ENCODE results near the gene COL9A1.
"Not testable (repeated sequence)": the region's sequence is repeated elsewhere in the genome, so short reads cannot be mapped to it uniquely, and the experiment has no call there.

COL9A1 gene

DNA sequence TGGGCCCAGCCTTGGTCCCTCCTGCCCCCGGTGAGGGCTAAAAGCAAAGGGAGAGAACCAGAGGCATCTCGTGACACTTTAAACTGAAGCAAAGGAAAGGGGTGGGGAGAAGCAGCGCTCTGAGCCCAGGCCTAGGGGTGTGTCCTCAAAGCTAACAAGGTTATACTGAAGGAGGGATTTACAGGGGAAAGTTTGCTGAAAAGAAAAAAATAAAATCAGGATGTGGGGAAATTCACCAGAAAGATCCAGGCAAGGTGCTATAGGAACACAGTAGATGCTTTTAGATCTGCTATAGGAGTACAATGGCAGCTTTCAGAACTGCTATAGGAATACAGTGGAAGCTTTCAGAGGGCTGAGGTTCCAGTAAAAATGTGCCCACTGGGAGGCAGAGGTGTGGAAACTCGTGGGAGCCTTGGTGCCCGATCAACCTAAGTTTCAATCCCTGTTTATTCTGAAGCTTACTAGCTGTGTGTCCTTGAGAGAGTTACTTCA, at the start of gene COL9A1:
COL9A1 (minus strand) TSS at position 51 of the 492 bp plus-strand sequence. CDS start 160 bp downstream, outside the sequence.
- DNase-seq (ENCODE audit: low spot score in 2 of 2): no peak
- Mint-ChIP-seq H3K27ac (no peak within 1 kb of the TSS), H3K4me1 (no peaks in the 10 kb centered on the region), H3K36me3 (no peaks in the 10 kb centered on the region), H3K27me3 (peaks cover 13% of the 10 kb centered on the region), H3K9me3 (no peaks in the 10 kb centered on the region), H3K4me3 (no peak within 1 kb of the TSS)
- no peak for ATAC-seq (ENCODE audit: low read depth)

DNA sequence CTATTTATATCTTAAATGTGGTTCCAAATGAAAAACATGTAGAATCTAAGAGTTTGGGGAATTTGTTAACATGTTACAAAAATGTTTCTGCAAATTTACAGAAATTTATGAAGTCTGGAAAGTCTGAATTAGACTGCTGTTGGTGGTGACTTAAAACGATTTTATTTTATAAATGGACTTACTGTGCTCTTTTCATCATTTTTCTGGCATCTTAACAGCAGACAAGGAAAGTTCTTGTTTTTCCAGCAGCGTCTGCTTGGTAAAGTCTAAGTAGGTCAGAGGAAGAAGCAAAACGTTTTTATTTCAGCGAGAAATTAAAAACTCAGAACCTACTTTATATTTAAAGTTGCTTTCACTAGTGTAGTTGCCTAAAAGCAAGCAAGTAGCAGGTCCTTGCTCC, 48.6 kb upstream of the COL9A1 start:
- Mint-ChIP-seq H3K36me3 (no peaks in the 10 kb centered on the region), H3K27ac (no peak overlapping the region), H3K4me1 (no peaks in the 10 kb centered on the region), H3K27me3 (peaks cover 5% of the 10 kb centered on the region), H3K9me3 (no peaks in the 10 kb centered on the region), H3K4me3 (no peak overlapping the region)
- no peak for DNase-seq (ENCODE audit: low spot score in 2 of 2)
- no peak for ATAC-seq (ENCODE audit: low read depth)

DNA sequence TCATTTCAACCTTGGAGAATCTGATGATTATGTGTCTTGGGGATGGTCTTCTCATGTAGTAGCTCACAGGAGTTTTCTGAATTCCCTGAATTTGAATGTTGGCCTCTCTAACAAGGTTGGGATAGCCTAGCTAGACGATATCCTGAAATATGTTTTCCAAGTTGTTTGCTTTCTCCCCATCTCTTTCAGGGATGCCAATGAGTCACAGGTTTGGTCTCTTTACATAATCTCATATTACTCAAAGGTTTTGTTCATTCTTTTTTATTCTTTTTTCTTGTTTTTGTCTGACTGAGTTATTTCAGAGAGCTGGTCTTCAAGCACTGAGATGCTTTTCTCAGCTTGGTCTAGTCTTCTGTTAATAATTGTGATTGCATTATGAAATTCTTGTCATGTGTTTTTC, 42.7 kb upstream of the COL9A1 start:
- H3K4me1 Mint-ChIP-seq: no peaks in the 10 kb centered on the region
- H3K27me3 Mint-ChIP-seq: peaks cover 14% of the 10 kb centered on the region
- DNase-seq (ENCODE audit: low spot score in 2 of 2) (no peak), ATAC-seq (ENCODE audit: low read depth) (no peak)
- no peaks in the 10 kb centered on the region for H3K9me3 Mint-ChIP-seq
- H3K36me3 Mint-ChIP-seq: no peaks in the 10 kb centered on the region
- H3K27ac Mint-ChIP-seq: no peak overlapping the region
- H3K4me3 Mint-ChIP-seq: no peak overlapping the region

DNA sequence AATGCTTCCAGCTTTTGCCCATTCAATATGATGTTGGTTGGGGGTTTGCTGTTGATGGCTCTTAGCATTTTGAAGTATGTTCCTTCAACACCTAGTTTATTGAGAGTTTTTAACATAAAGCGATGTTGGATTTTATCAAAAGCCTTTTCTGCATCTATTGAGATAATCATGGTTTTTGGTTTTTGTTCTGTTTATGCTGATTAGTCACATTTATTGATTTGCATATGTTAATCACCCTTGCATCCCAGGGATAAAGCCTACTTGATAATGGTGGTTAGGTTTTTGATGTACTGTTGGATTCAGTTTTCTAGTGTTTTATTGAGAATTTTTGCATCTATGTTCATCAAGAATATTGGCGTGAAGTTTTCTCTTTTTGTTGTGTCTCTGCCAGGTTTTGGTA, 40.4 kb upstream of the COL9A1 start:
- Mint-ChIP-seq H3K27ac (no peak overlapping the region), H3K36me3 (no peaks in the 10 kb centered on the region), H3K9me3 (no peaks in the 10 kb centered on the region), H3K4me3 (no peak overlapping the region), H3K4me1 (no peaks in the 10 kb centered on the region), H3K27me3 (peaks cover 15% of the 10 kb centered on the region)
- ATAC-seq (ENCODE audit: low read depth) (no peak), DNase-seq (ENCODE audit: low spot score in 2 of 2) (no peak)

DNA sequence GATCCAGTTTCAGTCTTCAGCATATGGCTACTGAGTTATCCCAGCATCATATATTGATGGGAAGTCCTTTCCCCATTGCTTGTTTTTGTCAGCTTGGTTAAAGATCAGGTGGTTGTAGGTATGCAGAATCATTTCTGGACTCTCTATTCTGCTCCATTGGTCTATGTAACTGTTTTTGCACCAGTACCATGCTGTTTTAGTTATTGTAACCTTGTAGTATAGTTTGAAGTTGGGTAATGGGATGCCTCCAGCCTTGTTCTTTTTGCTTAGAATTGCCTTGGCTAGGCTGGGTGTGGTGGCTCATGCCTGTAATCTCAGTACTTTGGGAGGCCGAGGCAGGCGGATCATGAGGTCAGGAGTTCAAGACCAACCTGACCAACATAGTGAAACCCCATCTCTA, 36.9 kb upstream of the COL9A1 start:
- H3K27me3 Mint-ChIP-seq: peaks cover 12% of the 10 kb centered on the region
- not testable (repeated sequence) for H3K4me3 Mint-ChIP-seq; H3K27ac Mint-ChIP-seq; H3K4me1 Mint-ChIP-seq; H3K36me3 Mint-ChIP-seq; H3K9me3 Mint-ChIP-seq; ATAC-seq (ENCODE audit: low read depth); DNase-seq (ENCODE audit: low spot score in 2 of 2)

DNA sequence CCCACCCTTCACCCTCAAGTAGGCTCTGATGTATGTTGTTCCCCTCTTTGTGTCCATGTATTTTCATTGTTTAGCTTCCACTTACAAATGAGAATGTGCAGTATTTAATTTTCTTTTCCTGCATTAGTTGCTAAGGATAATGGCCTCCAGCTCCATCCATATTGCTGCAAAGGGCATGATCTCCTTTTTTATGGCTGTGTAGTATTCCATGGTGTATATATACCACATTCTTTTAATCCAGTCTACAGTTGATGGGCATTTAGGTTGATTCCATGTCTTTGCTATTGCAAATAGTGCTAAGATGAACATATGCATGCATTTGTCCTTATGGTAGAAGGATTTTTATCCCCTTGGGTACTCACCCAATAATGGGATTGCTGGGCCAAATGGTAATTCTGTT, 35.9 kb upstream of the COL9A1 start:
- Mint-ChIP-seq H3K27ac (no peak overlapping the region), H3K27me3 (peaks cover 11% of the 10 kb centered on the region), H3K9me3 (peaks cover 3% of the 10 kb centered on the region), H3K36me3 (no peaks in the 10 kb centered on the region), H3K4me1 (no peaks in the 10 kb centered on the region), H3K4me3 (no peak overlapping the region)
- DNase-seq (ENCODE audit: low spot score in 2 of 2) (no peak), ATAC-seq (ENCODE audit: low read depth) (no peak)

DNA sequence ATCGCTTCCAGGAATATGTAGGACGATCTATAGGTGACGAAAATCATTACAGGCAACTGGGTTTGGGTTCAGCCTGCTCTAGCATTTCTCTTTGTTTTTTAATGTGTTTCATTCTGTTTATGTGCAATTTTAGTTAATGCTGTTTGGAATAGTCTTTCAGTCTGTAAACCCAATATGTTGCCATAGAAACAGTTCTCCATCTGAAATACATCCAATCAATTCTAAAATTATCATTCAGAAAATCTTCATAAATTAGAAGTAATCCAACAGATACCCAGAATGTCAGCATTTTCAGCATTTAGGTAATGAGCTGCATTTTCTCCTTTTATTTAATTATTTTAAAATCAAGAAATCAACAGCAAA, 34.8 kb upstream of the COL9A1 start:
- DNase-seq (ENCODE audit: low spot score in 2 of 2) (no peak), ATAC-seq (ENCODE audit: low read depth) (no peak)
- H3K4me1 Mint-ChIP-seq: no peaks in the 10 kb centered on the region
- peaks cover 8% of the 10 kb centered on the region for H3K9me3 Mint-ChIP-seq
- no peak overlapping the region for H3K27ac Mint-ChIP-seq
- no peaks in the 10 kb centered on the region for H3K36me3 Mint-ChIP-seq
- H3K27me3 Mint-ChIP-seq: peaks cover 11% of the 10 kb centered on the region
- H3K4me3 Mint-ChIP-seq: no peak overlapping the region

DNA sequence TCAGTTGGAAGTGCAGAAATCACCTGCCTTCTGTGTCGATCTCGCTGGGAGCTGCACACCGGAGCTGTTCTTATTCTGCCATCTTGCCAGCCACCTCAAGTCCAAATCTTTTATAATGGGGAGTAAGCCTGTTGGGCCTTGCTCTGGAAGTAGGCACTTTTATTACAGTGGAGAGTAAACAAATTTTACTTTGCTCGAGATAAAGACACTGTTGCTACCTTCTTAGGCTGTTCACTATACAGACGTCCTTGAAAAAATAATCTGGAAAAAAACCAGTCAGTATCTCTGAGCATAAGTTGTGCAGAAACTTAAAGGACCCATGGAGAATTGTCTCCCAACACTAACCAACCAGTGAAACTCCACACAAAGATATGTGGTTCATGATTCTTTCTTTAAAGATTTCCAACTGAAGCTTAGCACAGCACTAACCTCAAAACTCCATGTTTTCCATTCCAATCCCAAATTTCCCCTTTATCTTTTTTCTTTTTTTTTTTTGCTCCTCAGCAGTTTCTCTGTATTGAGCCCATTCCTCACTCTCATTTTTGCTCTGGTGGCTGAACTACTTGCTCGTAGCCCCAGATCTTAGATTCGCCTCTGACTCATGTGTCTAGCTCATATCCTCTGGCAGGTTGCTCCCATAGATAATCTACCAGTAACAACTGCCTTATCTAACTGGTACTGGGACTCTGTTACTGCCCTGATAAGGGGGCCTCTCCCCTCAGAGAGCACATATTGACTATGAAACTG, 34.3 kb upstream of the COL9A1 start:
- H3K9me3 Mint-ChIP-seq: peaks cover 8% of the 10 kb centered on the region
- ATAC-seq (ENCODE audit: low read depth): no peak
- no peak overlapping the region for H3K27ac Mint-ChIP-seq
- H3K27me3 Mint-ChIP-seq: peaks cover 9% of the 10 kb centered on the region
- DNase-seq (ENCODE audit: low spot score in 2 of 2): no peak
- no peaks in the 10 kb centered on the region for H3K4me1 Mint-ChIP-seq
- H3K36me3 Mint-ChIP-seq: no peaks in the 10 kb centered on the region
- no peak overlapping the region for H3K4me3 Mint-ChIP-seq

DNA sequence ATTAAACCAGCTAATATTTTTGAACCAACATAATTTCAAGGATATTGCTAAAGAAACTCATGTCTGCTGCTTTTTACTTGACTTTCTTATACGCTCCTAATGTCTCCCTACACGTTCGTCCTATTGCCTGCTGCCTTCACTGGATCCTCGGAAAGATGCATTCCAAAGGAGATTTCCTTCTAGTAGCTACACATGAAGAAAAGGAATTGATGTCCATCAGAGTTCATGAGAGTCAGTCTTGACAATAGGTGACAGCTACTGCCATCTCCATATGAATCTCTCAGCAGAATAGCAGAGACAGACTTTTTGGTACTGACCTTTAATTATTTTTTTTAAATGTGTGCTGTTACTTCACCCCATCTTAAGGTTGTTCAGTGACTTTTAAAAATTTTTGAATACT, 24.2 kb upstream of the COL9A1 start:
- ATAC-seq (ENCODE audit: low read depth) (no peak), DNase-seq (ENCODE audit: low spot score in 2 of 2) (no peak)
- Mint-ChIP-seq H3K27ac (no peak overlapping the region), H3K4me3 (no peak overlapping the region), H3K4me1 (no peaks in the 10 kb centered on the region), H3K9me3 (no peaks in the 10 kb centered on the region), H3K27me3 (peaks cover 1% of the 10 kb centered on the region), H3K36me3 (no peaks in the 10 kb centered on the region)

DNA sequence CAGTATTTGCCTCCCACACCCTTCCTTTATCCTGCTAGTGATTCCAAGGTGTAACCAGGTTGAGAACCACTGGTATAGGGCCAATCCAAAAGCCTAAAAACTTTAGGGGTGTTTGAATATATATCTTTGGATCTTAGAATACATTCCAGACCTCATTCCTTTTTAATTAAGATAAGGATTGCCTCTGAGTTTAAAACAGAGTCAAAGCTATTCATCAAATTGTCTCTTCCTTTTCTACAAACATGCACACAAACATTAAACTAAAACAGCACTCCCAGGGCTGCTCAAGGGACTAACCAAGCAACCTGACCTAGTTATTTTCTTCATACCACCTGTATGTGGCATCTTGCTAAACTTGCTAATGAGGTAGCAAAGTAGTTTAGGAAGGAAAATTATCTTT, 22.1 kb upstream of the COL9A1 start:
- DNase-seq (ENCODE audit: low spot score in 2 of 2): no peak
- Mint-ChIP-seq H3K36me3 (no peaks in the 10 kb centered on the region), H3K4me1 (no peaks in the 10 kb centered on the region), H3K27me3 (peaks cover 1% of the 10 kb centered on the region), H3K9me3 (no peaks in the 10 kb centered on the region), H3K27ac (no peak overlapping the region), H3K4me3 (no peak overlapping the region)
- no peak for ATAC-seq (ENCODE audit: low read depth)

DNA sequence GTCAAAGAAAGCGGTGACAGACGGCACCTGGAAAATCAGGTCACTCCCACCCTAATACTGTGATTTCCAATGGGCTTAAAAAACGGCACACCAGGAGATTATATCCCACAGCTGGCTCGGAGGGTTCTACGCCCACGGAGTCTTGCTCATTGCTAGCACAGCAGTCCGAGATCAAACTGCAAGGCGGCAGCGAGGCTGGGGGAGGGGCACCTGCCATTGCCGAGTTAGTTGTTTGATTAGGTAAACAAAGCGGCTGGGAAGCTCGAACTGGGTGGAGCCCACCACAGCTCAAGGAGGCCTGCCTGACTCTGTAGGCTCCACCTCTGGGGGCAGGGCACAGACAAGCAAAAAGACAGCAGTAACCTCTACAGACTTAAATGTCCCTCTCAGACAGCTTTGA, 14.9 kb upstream of the COL9A1 start:
- not testable (repeated sequence) for H3K27me3 Mint-ChIP-seq; H3K4me3 Mint-ChIP-seq; DNase-seq (ENCODE audit: low spot score in 2 of 2); ATAC-seq (ENCODE audit: low read depth); H3K4me1 Mint-ChIP-seq; H3K27ac Mint-ChIP-seq; H3K9me3 Mint-ChIP-seq; H3K36me3 Mint-ChIP-seq

DNA sequence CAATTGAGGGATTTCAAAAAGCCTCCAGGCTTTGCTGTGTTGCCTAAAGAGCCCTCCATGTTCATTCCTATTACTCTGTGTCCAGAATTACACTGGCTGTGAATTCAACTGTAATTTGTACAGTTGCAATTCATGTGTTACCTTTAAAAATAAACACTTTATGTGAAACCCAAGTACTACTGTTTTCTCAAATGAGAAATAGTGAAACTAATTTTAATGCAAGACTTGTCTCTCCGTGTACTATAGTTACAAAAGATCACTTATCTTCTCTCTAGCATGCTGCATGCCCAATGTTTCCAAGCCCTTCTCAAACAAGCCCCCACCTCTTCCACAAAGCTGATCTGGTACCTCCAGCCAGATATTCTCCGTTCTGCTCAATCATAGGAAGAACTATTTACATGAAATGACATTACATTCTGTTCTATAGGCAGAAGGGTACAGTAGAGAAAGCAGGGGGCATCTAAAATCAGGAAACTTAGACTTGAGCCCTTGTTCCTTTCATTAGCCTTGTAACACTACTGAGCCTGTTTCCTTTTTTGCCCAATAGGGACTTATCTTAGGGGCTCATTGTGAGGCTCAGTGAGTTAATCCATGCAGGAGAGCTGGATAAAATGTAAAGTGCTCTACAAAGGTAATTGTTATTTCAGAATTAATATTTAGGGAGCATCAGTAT, 12.3 kb upstream of the COL9A1 start:
- H3K27ac Mint-ChIP-seq: no peak overlapping the region
- H3K27me3 Mint-ChIP-seq: peaks cover 9% of the 10 kb centered on the region
- H3K36me3 Mint-ChIP-seq: no peaks in the 10 kb centered on the region
- no peak for ATAC-seq (ENCODE audit: low read depth)
- peaks cover 1% of the 10 kb centered on the region for H3K9me3 Mint-ChIP-seq
- no peak overlapping the region for H3K4me3 Mint-ChIP-seq
- DNase-seq (ENCODE audit: low spot score in 2 of 2): no peak
- peaks cover 2% of the 10 kb centered on the region for H3K4me1 Mint-ChIP-seq

DNA sequence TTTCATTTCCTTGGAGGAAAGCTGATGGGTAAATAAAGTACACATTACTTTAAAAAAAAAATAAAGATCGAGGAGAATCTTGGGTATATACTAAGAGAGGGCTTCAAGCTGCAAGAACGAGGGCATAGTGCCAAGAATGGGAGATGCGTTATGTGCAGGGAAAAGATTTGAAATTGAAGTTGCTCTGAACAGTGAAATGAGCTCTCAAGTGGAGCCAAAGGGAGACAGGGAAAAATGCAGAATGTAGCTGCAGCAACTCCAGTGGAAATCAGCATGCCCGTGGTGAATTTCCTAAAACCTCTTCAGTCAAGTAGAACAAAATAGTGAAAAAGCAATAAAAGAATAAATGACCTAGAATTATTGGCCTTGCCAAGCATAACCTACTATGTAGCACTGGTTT, 11.4 kb upstream of the COL9A1 start:
- no peaks in the 10 kb centered on the region for H3K36me3 Mint-ChIP-seq
- peaks cover 2% of the 10 kb centered on the region for H3K4me1 Mint-ChIP-seq
- H3K27ac Mint-ChIP-seq: no peak overlapping the region
- peaks cover 1% of the 10 kb centered on the region for H3K9me3 Mint-ChIP-seq
- DNase-seq (ENCODE audit: low spot score in 2 of 2) (no peak), ATAC-seq (ENCODE audit: low read depth) (no peak)
- peaks cover 11% of the 10 kb centered on the region for H3K27me3 Mint-ChIP-seq
- no peak overlapping the region for H3K4me3 Mint-ChIP-seq

DNA sequence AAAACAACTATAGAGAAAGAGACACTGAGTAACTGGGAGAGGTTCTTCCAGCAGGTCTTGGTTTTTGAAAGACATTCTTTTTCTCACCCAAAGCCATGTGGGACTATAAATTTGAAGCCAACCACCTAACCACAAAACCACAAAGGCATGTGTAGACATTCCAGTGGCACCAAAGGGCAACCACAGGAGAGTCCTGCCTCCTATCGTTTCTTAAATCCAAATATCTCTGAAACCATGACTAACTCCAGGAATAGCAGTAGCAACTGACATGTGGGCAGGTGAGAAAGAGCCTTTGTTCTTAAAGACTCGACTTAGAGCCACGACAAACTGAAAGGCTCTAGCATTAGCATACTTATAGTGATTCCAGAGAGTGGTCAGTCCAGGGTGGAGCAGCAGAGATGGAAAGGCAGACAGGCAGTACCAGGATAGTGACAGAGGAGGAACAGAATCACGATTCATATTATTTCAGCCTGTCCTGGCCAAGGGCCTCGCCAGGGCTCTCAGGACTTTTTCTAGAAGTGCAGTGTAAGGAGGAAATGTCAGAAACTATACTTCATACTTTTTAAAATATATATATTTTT, 9.4 kb upstream of the COL9A1 start:
- H3K4me3 Mint-ChIP-seq: no peak overlapping the region
- peaks cover 8% of the 10 kb centered on the region for H3K27me3 Mint-ChIP-seq
- ATAC-seq (ENCODE audit: low read depth): no peak
- H3K36me3 Mint-ChIP-seq: no peaks in the 10 kb centered on the region
- DNase-seq (ENCODE audit: low spot score in 2 of 2): no peak
- H3K9me3 Mint-ChIP-seq: no peaks in the 10 kb centered on the region
- H3K27ac Mint-ChIP-seq: no peak overlapping the region
- peaks cover 2% of the 10 kb centered on the region for H3K4me1 Mint-ChIP-seq

All from memory B cell (primary cell).